SK-N-SH treated with all-trans-retinoic acid at 6 μM for 48 hours (cell line): Measurements from ENCODE around the gene TMEM33.

ENCODE experiments used
- ATAC-seq: fragments of 200-7000 bp; cut with Tn5 transposase; 3 replicates; pipeline ENCODE4 v1.9.1; 2020; ENCODE audit warnings: mild to moderate bottlenecking, moderate library complexity
- ARNTL ChIP-seq: fragments of 450-650 bp; formaldehyde crosslinking; IDR thresholded peaks from 2 replicates; pipeline ENCODE4 v1.5.0; 2020; ENCODE audit warnings: low read depth, mild to moderate bottlenecking, moderate library complexity, borderline replicate concordance
- BACH2 ChIP-seq: fragments of 250-450 bp; sonication (Bioruptor Pico); IDR thresholded peaks from 2 replicates; pipeline ENCODE4 v1.9.0; 2021; ENCODE audit warnings: mild to moderate bottlenecking, borderline replicate concordance
- CSDC2 ChIP-seq: fragments of 250-450 bp; sonication (Bioruptor Pico); IDR thresholded peaks from 2 replicates; pipeline ENCODE4 v1.5.0; 2020; ENCODE audit warnings: mild to moderate bottlenecking, moderate library complexity
- ESRRG ChIP-seq: fragments of 250-450 bp; sonication (Bioruptor Pico); IDR thresholded peaks from 2 replicates; pipeline ENCODE4 v1.6.1; 2021; ENCODE audit warnings: mild to moderate bottlenecking
- GLIS3 ChIP-seq: fragments of 250-450 bp; sonication (Bioruptor Pico); IDR thresholded peaks from 2 replicates; pipeline ENCODE4 v1.5.0; 2020; ENCODE audit warnings: mild to moderate bottlenecking, moderate library complexity
- ISL1 ChIP-seq: fragments of 250-450 bp; sonication (Bioruptor Pico); IDR thresholded peaks from 2 replicates; pipeline ENCODE4 v2.1.2; 2022; ENCODE audit warnings: mild to moderate bottlenecking, moderate library complexity
- OSR1 ChIP-seq: fragments of 250-450 bp; sonication (Bioruptor Pico); IDR thresholded peaks from 2 replicates; pipeline ENCODE4 v1.8.0; 2022; ENCODE audit warnings: moderate library complexity, mild to moderate bottlenecking, inconsistent platforms
- POU6F1 ChIP-seq: fragments of 250-450 bp; sonication (Bioruptor Pico); IDR thresholded peaks from 2 replicates; pipeline ENCODE4 v1.8.0; 2021; ENCODE audit warnings: low read depth, mild to moderate bottlenecking, moderate library complexity, borderline replicate concordance
- PPARA ChIP-seq: fragments of 250-450 bp; sonication (Bioruptor Pico); IDR thresholded peaks from 2 replicates; pipeline ENCODE4 v1.5.0; 2020; ENCODE audit warnings: mild to moderate bottlenecking, borderline replicate concordance
- RARB ChIP-seq: fragments of 250-450 bp; sonication (Bioruptor Pico); IDR thresholded peaks from 2 replicates; pipeline ENCODE4 v1.8.0; 2021; ENCODE audit warnings: mild to moderate bottlenecking, moderate library complexity
- SNAI2 ChIP-seq: fragments of 250-450 bp; sonication (Bioruptor Pico); IDR thresholded peaks from 2 replicates; pipeline ENCODE4 v1.5.0; 2020; ENCODE audit warnings: mild to moderate bottlenecking, moderate library complexity
- TCF4 ChIP-seq: fragments of 250-450 bp; sonication (Bioruptor Pico); IDR thresholded peaks from 2 replicates; pipeline ENCODE4 v1.8.0; 2021; ENCODE audit warnings: mild to moderate bottlenecking, moderate library complexity, borderline replicate concordance
- TOX ChIP-seq: fragments of 250-450 bp; sonication (Bioruptor Pico); IDR thresholded peaks from 2 replicates; pipeline ENCODE4 v1.8.0; 2021; ENCODE audit warnings: mild to moderate bottlenecking, moderate library complexity, borderline replicate concordance
- ZC3H10 ChIP-seq: fragments of 250-450 bp; sonication (Bioruptor Pico); IDR thresholded peaks from 2 replicates; pipeline ENCODE4 v1.5.1; 2021; ENCODE audit warnings: mild to moderate bottlenecking, moderate library complexity
- ZFP3 ChIP-seq: fragments of 250-450 bp; sonication (Bioruptor Pico); IDR thresholded peaks from 2 replicates; pipeline ENCODE4 v1.5.0; 2020; ENCODE audit warnings: mild to moderate bottlenecking, moderate library complexity
- ZFP30 ChIP-seq: fragments of 450-650 bp; formaldehyde crosslinking; IDR thresholded peaks from 2 replicates; pipeline ENCODE4 v1.5.0; 2022; ENCODE audit warnings: mild to moderate bottlenecking, moderate library complexity
- ZNF565 ChIP-seq: fragments of 450-650 bp; formaldehyde crosslinking; conservative IDR thresholded peaks from 2 replicates; pipeline ENCODE4 v1.5.0; 2020; ENCODE audit warnings: low read depth, mild to moderate bottlenecking, moderate library complexity
- ZNF70 ChIP-seq: fragments of 450-650 bp; formaldehyde crosslinking; IDR thresholded peaks from 2 replicates; pipeline ENCODE4 v1.5.0; 2020; ENCODE audit warnings: mild to moderate bottlenecking, moderate library complexity
- ZNF8 ChIP-seq: fragments of 450-650 bp; formaldehyde crosslinking; IDR thresholded peaks from 2 replicates; pipeline ENCODE4 v1.5.0; 2020; ENCODE audit warnings: mild to moderate bottlenecking, moderate library complexity
- TF ChIP-seq, protein P1 (sequence below): fragments of 250-450 bp; sonication (Bioruptor Pico); IDR thresholded peaks from 2 replicates; pipeline ENCODE4 v1.5.1; 2021; ENCODE audit warnings: mild to moderate bottlenecking, moderate library complexity
- TF ChIP-seq, protein P2 (sequence below): fragments of 250-450 bp; sonication (Bioruptor Pico); IDR thresholded peaks from 2 replicates; pipeline ENCODE4 v1.8.0; 2020; ENCODE audit warnings: mild to moderate bottlenecking, moderate library complexity, borderline replicate concordance
- TF ChIP-seq, protein P3 (sequence below): fragments of 250-450 bp; sonication (Bioruptor Pico); IDR thresholded peaks from 2 replicates; pipeline ENCODE4 v1.5.0; 2020; ENCODE audit warnings: mild to moderate bottlenecking, moderate library complexity

Gene TMEM33

GRCh38 chr4:41990365-41991111 is 55.3 kb downstream of the TMEM33 start, which contains the start of gene SLC30A9:
Gene SLC30A9 (plus strand): TSS chr4:41990530. CDS start chr4:41990652, 122 bp downstream.
- TF ChIP-seq RARB (CRISPR knock-in tag): no peak
- TF ChIP-seq, protein P1, sequence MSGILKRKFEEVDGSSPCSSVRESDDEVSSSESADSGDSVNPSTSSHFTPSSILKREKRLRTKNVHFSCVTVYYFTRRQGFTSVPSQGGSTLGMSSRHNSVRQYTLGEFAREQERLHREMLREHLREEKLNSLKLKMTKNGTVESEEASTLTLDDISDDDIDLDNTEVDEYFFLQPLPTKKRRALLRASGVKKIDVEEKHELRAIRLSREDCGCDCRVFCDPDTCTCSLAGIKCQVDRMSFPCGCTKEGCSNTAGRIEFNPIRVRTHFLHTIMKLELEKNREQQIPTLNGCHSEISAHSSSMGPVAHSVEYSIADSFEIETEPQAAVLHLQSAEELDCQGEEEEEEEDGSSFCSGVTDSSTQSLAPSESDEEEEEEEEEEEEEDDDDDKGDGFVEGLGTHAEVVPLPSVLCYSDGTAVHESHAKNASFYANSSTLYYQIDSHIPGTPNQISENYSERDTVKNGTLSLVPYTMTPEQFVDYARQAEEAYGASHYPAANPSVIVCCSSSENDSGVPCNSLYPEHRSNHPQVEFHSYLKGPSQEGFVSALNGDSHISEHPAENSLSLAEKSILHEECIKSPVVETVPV: no peak
- TF ChIP-seq BACH2: no peak
- TF ChIP-seq ZFP3 (CRISPR knock-in tag): no peak

GRCh38 chr4:41991916-41992767 is 56.9 kb downstream of the TMEM33 start:
- no peak for TF ChIP-seq ZNF8
- no peak for TF ChIP-seq CSDC2 (CRISPR knock-in tag)
- no peak for TF ChIP-seq ESRRG (CRISPR knock-in tag)
- TF ChIP-seq, protein P2, sequence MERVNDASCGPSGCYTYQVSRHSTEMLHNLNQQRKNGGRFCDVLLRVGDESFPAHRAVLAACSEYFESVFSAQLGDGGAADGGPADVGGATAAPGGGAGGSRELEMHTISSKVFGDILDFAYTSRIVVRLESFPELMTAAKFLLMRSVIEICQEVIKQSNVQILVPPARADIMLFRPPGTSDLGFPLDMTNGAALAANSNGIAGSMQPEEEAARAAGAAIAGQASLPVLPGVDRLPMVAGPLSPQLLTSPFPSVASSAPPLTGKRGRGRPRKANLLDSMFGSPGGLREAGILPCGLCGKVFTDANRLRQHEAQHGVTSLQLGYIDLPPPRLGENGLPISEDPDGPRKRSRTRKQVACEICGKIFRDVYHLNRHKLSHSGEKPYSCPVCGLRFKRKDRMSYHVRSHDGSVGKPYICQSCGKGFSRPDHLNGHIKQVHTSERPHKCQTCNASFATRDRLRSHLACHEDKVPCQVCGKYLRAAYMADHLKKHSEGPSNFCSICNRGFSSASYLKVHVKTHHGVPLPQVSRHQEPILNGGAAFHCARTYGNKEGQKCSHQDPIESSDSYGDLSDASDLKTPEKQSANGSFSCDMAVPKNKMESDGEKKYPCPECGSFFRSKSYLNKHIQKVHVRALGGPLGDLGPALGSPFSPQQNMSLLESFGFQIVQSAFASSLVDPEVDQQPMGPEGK (CRISPR knock-in tag): no peak
- TF ChIP-seq ZC3H10 (CRISPR knock-in tag): no peak
- no peak for TF ChIP-seq GLIS3
- TF ChIP-seq ZNF70 (CRISPR knock-in tag): no peak
- TF ChIP-seq ZFP3 (CRISPR knock-in tag): no peak
- no peak for TF ChIP-seq BACH2
- no peak for TF ChIP-seq TCF4 (CRISPR knock-in tag)
- TF ChIP-seq ARNTL: no peak
- no peak for TF ChIP-seq TOX (CRISPR knock-in tag)
- TF ChIP-seq, protein P3, sequence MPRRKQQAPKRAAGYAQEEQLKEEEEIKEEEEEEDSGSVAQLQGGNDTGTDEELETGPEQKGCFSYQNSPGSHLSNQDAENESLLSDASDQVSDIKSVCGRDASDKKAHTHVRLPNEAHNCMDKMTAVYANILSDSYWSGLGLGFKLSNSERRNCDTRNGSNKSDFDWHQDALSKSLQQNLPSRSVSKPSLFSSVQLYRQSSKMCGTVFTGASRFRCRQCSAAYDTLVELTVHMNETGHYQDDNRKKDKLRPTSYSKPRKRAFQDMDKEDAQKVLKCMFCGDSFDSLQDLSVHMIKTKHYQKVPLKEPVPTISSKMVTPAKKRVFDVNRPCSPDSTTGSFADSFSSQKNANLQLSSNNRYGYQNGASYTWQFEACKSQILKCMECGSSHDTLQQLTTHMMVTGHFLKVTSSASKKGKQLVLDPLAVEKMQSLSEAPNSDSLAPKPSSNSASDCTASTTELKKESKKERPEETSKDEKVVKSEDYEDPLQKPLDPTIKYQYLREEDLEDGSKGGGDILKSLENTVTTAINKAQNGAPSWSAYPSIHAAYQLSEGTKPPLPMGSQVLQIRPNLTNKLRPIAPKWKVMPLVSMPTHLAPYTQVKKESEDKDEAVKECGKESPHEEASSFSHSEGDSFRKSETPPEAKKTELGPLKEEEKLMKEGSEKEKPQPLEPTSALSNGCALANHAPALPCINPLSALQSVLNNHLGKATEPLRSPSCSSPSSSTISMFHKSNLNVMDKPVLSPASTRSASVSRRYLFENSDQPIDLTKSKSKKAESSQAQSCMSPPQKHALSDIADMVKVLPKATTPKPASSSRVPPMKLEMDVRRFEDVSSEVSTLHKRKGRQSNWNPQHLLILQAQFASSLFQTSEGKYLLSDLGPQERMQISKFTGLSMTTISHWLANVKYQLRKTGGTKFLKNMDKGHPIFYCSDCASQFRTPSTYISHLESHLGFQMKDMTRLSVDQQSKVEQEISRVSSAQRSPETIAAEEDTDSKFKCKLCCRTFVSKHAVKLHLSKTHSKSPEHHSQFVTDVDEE (CRISPR knock-in tag): no peak
- TF ChIP-seq, all 23 proteins: peak for 0
- no peak for ATAC-seq

More at GRCh38 chr4:41990365-41991111, 55.3 kb downstream of the TMEM33 start, which contains the start of gene SLC30A9:
- peak; percentile 97 for ATAC-seq

- ATAC-seq: no peak
- TF ChIP-seq ZNF8 (no peak), PPARA (no peak), ISL1 (no peak), POU6F1 (CRISPR knock-in tag) (no peak), ZNF70 (CRISPR knock-in tag) (no peak), TOX (CRISPR knock-in tag) (no peak), ZC3H10 (CRISPR knock-in tag) (no peak), OSR1 (CRISPR knock-in tag) (no peak), TCF4 (CRISPR knock-in tag) (no peak), CSDC2 (CRISPR knock-in tag) (no peak), ZFP3 (CRISPR knock-in tag) (no peak), SNAI2 (CRISPR knock-in tag) (no peak), ARNTL (no peak), RARB (CRISPR knock-in tag) (no peak), ZNF565 (CRISPR knock-in tag) (no peak), ZFP30 (CRISPR knock-in tag) (no peak), ESRRG (CRISPR knock-in tag) (no peak), BACH2 (no peak)
- TF ChIP-seq, protein P1: no peak
These were observed 58.0 kb downstream of the TMEM33 start for GRCh38 chr4:41992967-41993857.
